SK-N-SH (cell line): ENCODE data around the gene MYO16.

Experiments used
- EP300 ChIP-seq, 2 experiments: IDR thresholded peaks; 2 replicates each; pipeline versions ENCODE4 v1.4.0 to v1.6.1; 2012; ENCODE audit warnings: borderline replicate concordance in 1 of 2, low read depth in 1 of 2, low read length in 1 of 2
- EZH2phosphoT487 ChIP-seq: fragments of 200-600 bp; sonication (generic); IDR thresholded peaks from 2 replicates; pipeline ENCODE4 v1.6.1; 2017; ENCODE audit warnings: low read depth, mixed run types, mild to moderate bottlenecking, antibody characterized with exemption, moderate library complexity, borderline replicate concordance
- FOXM1 ChIP-seq: IDR thresholded peaks from 2 replicates; pipeline ENCODE4 v1.4.0; 2012; ENCODE audit warnings: low read depth, mild to moderate bottlenecking
- GABPA ChIP-seq: IDR thresholded peaks from 2 replicates; pipeline ENCODE4 v1.4.0; 2012; ENCODE audit warnings: low read depth, mild to moderate bottlenecking
- POLR2AphosphoS5 ChIP-seq: IDR thresholded peaks from 2 replicates; pipeline ENCODE4 v1.6.1; 2012; ENCODE audit warnings: low read depth, low read length
- RFX5 ChIP-seq: IDR thresholded peaks from 2 replicates; pipeline ENCODE4 v1.6.1; 2012; ENCODE audit warnings: mild to moderate bottlenecking, improper control_type of control experiment, low read length
- SIN3A ChIP-seq: IDR thresholded peaks from 2 replicates; pipeline ENCODE4 v1.6.1; 2012; ENCODE audit warnings: low read depth, mild to moderate bottlenecking, low read length, moderate library complexity, borderline replicate concordance
- TAF1 ChIP-seq: IDR thresholded peaks from 2 replicates; pipeline ENCODE4 v1.6.1; 2012; ENCODE audit warnings: low read depth, mild to moderate bottlenecking, low read length, moderate library complexity, borderline replicate concordance
- TF ChIP-seq, protein P1 (sequence below): fragments of 200-600 bp; sonication (generic); IDR thresholded peaks from 2 replicates; pipeline ENCODE4 v1.6.1; 2017; ENCODE audit warnings: antibody characterized with exemption, mild to moderate bottlenecking, moderate library complexity
- TF ChIP-seq, protein P2 (sequence below): IDR thresholded peaks from 2 replicates; pipeline ENCODE4 v1.6.1; 2012; ENCODE audit warnings: mild to moderate bottlenecking, low read depth, low read length, moderate library complexity
- TF ChIP-seq, protein P3 (sequence below): IDR thresholded peaks from 2 replicates; pipeline ENCODE4 v1.4.0; 2012; ENCODE audit warnings: low read depth, borderline replicate concordance

DNA sequence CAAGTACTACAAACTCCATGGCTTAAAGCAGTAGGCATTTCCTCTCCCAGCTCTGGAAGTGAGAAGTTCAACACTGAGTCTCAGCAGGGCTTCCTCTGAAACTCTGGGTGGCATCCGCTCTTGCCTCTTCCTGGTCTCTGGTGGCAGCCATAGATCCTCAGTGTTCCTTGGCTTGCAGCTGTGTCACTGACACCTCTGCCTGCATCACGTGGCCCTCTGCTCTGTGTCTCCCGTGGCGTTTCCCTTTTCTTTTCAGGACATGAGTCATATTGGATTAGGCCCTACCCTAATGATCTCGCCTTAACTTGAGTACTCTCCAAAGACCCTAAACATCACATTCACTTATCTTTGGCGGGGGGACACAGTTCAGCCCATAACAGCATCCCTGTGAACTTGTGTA is 466.7 kb downstream of the MYO16 start:
- TF ChIP-seq, protein P1, sequence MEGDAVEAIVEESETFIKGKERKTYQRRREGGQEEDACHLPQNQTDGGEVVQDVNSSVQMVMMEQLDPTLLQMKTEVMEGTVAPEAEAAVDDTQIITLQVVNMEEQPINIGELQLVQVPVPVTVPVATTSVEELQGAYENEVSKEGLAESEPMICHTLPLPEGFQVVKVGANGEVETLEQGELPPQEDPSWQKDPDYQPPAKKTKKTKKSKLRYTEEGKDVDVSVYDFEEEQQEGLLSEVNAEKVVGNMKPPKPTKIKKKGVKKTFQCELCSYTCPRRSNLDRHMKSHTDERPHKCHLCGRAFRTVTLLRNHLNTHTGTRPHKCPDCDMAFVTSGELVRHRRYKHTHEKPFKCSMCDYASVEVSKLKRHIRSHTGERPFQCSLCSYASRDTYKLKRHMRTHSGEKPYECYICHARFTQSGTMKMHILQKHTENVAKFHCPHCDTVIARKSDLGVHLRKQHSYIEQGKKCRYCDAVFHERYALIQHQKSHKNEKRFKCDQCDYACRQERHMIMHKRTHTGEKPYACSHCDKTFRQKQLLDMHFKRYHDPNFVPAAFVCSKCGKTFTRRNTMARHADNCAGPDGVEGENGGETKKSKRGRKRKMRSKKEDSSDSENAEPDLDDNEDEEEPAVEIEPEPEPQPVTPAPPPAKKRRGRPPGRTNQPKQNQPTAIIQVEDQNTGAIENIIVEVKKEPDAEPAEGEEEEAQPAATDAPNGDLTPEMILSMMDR, result no peak
- no peak for TF ChIP-seq POLR2AphosphoS5
- no peak for TF ChIP-seq FOXM1
- no peak for TF ChIP-seq SIN3A
- no peak for TF ChIP-seq TAF1
- TF ChIP-seq, protein P2, sequence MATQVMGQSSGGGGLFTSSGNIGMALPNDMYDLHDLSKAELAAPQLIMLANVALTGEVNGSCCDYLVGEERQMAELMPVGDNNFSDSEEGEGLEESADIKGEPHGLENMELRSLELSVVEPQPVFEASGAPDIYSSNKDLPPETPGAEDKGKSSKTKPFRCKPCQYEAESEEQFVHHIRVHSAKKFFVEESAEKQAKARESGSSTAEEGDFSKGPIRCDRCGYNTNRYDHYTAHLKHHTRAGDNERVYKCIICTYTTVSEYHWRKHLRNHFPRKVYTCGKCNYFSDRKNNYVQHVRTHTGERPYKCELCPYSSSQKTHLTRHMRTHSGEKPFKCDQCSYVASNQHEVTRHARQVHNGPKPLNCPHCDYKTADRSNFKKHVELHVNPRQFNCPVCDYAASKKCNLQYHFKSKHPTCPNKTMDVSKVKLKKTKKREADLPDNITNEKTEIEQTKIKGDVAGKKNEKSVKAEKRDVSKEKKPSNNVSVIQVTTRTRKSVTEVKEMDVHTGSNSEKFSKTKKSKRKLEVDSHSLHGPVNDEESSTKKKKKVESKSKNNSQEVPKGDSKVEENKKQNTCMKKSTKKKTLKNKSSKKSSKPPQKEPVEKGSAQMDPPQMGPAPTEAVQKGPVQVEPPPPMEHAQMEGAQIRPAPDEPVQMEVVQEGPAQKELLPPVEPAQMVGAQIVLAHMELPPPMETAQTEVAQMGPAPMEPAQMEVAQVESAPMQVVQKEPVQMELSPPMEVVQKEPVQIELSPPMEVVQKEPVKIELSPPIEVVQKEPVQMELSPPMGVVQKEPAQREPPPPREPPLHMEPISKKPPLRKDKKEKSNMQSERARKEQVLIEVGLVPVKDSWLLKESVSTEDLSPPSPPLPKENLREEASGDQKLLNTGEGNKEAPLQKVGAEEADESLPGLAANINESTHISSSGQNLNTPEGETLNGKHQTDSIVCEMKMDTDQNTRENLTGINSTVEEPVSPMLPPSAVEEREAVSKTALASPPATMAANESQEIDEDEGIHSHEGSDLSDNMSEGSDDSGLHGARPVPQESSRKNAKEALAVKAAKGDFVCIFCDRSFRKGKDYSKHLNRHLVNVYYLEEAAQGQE, result no peak
- TF ChIP-seq, protein P3, sequence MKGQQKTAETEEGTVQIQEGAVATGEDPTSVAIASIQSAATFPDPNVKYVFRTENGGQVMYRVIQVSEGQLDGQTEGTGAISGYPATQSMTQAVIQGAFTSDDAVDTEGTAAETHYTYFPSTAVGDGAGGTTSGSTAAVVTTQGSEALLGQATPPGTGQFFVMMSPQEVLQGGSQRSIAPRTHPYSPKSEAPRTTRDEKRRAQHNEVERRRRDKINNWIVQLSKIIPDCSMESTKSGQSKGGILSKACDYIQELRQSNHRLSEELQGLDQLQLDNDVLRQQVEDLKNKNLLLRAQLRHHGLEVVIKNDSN, result no peak
- no peak for TF ChIP-seq EZH2phosphoT487
- TF ChIP-seq EP300 (IDR thresholded peaks at IDR 0.05; ENCODE audit: borderline replicate concordance in 1 of 2, low read depth in 1 of 2, low read length in 1 of 2), result no peak
- TF ChIP-seq RFX5, result no peak
- no peak for TF ChIP-seq GABPA
